Measurements from ENCODE around the gene PDRG1.

- TF ChIP-seq, protein P1, sequence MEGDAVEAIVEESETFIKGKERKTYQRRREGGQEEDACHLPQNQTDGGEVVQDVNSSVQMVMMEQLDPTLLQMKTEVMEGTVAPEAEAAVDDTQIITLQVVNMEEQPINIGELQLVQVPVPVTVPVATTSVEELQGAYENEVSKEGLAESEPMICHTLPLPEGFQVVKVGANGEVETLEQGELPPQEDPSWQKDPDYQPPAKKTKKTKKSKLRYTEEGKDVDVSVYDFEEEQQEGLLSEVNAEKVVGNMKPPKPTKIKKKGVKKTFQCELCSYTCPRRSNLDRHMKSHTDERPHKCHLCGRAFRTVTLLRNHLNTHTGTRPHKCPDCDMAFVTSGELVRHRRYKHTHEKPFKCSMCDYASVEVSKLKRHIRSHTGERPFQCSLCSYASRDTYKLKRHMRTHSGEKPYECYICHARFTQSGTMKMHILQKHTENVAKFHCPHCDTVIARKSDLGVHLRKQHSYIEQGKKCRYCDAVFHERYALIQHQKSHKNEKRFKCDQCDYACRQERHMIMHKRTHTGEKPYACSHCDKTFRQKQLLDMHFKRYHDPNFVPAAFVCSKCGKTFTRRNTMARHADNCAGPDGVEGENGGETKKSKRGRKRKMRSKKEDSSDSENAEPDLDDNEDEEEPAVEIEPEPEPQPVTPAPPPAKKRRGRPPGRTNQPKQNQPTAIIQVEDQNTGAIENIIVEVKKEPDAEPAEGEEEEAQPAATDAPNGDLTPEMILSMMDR (IDR thresholded peaks at IDR 0.05): no peak
- TF ChIP-seq POLR2A (IDR thresholded peaks at IDR 0.05): no peak
- TF ChIP-seq EP300 (IDR thresholded peaks at IDR 0.05): no peak
Measured at GRCh38 chr20:31908016-31908415, 43.8 kb downstream of the PDRG1 start.

Data from ovary (tissue), 3 donors.